ENCODE results near the gene ZCCHC2. TPM values are rescaled to one million over a fixed set of nuclear protein-coding genes. Genes with fewer than 3 reads are reported as not detected.

Gene ZCCHC2
- total and polyA plus RNA-seq, 5 donors from 2014 or later = 1.7 to 82.5 (median 2.1) TPM

- Histone ChIP-seq H3K27me3 (ENCODE audit: control insufficient read depth, insufficient read depth, low read length) (no peaks in the 10 kb centered on the region), H3K36me3 (ENCODE audit: control insufficient read depth, insufficient read depth, low read length) (no peaks in the 10 kb centered on the region), H3K27ac (ENCODE audit: insufficient read depth, low read length, poor library complexity, severe bottlenecking) (peak overlapping the region; percentile 87), H3K4me3 (ENCODE audit: low read depth, low read length) (peak overlapping the region; percentile 82), H3K4me1 (ENCODE audit: control insufficient read depth, insufficient read depth, low read length, poor library complexity, severe bottlenecking) (peaks cover 22% of the 10 kb centered on the region), H3K9me3 (ENCODE audit: control insufficient read depth in 2 of 2, low read length in 2 of 2) (no peaks in the 10 kb centered on the region)
- ATAC-seq (ENCODE audit: low read depth in 2 of 2) (no peak), DNase-seq (no peak)
- Mint-ChIP-seq H3K27ac (peak overlapping the region; percentile 69 to 90 (median 90)), H3K9me3 (peaks cover 0 to 1% (median 0%) of the 10 kb centered on the region in 7 donors), H3K27me3 (peaks cover 16% of the 10 kb centered on the region), H3K4me1 (peaks cover 7 to 37% (median 27%) of the 10 kb centered on the region in 4 donors), H3K36me3 (peaks cover 4% of the 10 kb centered on the region), H3K4me3 (peak overlapping the region; percentile 90 to 93 (median 91))
These were observed 684 bp upstream of the ZCCHC2 start for GRCh38 chr18:62522178-62522503.

GRCh38 chr18:62523255-62523588, 397 bp downstream of the ZCCHC2 start:
- Mint-ChIP-seq H3K36me3 (peaks cover 4% of the 10 kb centered on the region), H3K27me3 (peaks cover 7% of the 10 kb centered on the region), H3K9me3 (peaks cover 0 to 1% (median 0%) of the 10 kb centered on the region in 7 donors), H3K4me1 (peaks cover 14 to 48% (median 34%) of the 10 kb centered on the region in 4 donors), H3K27ac (no peak overlapping the region), H3K4me3 (peak overlapping the region in 2 of 4 donors; percentile 59 to 98)
- DNase-seq (no peak), ATAC-seq (ENCODE audit: low read depth in 2 of 2) (no peak)
- no peaks in the 10 kb centered on the region for H3K36me3 ChIP-seq (ENCODE audit: control insufficient read depth, insufficient read depth, low read length)
- H3K9me3 ChIP-seq (ENCODE audit: control insufficient read depth in 2 of 2, low read length in 2 of 2) = no peaks in the 10 kb centered on the region
- no peak overlapping the region for H3K4me3 ChIP-seq (ENCODE audit: low read depth, low read length)
- H3K27ac ChIP-seq (ENCODE audit: insufficient read depth, low read length, poor library complexity, severe bottlenecking) = peak overlapping the region; percentile 87
- H3K27me3 ChIP-seq (ENCODE audit: control insufficient read depth, insufficient read depth, low read length) = no peaks in the 10 kb centered on the region
- peaks cover 32% of the 10 kb centered on the region for H3K4me1 ChIP-seq (ENCODE audit: control insufficient read depth, insufficient read depth, low read length, poor library complexity, severe bottlenecking)

- Histone ChIP-seq H3K27me3 (ENCODE audit: control insufficient read depth, insufficient read depth, low read length) (no peaks in the 10 kb centered on the region), H3K36me3 (ENCODE audit: control insufficient read depth, insufficient read depth, low read length) (no peaks in the 10 kb centered on the region), H3K27ac (ENCODE audit: insufficient read depth, low read length, poor library complexity, severe bottlenecking) (peak overlapping the region; percentile 85), H3K9me3 (ENCODE audit: control insufficient read depth in 2 of 2, low read length in 2 of 2) (no peaks in the 10 kb centered on the region), H3K4me3 (ENCODE audit: low read depth, low read length) (no peak overlapping the region), H3K4me1 (ENCODE audit: control insufficient read depth, insufficient read depth, low read length, poor library complexity, severe bottlenecking) (peaks cover 32% of the 10 kb centered on the region)
- Mint-ChIP-seq H3K27ac (peak overlapping the region in 2 of 3 donors; percentile 26 to 76), H3K27me3 (peaks cover 6% of the 10 kb centered on the region), H3K4me3 (peak overlapping the region; percentile 92 to 98 (median 98)), H3K9me3 (peaks cover 0 to 1% (median 0%) of the 10 kb centered on the region in 7 donors), H3K36me3 (no peaks in the 10 kb centered on the region), H3K4me1 (peaks cover 14 to 53% (median 35%) of the 10 kb centered on the region in 4 donors)
- ATAC-seq (ENCODE audit: low read depth in 2 of 2) (peak in 1 of 2 donors; percentile 4), DNase-seq (peak; percentile 42 to 65 (median 59))
These were observed 1.0 kb downstream of the ZCCHC2 start for GRCh38 chr18:62523631-62524439.

GRCh38 chr18:62524440-62525200, 1.8 kb downstream of the ZCCHC2 start:
- Mint-ChIP-seq H3K9me3 (no peaks in the 10 kb centered on the region), H3K27me3 (peaks cover 6% of the 10 kb centered on the region), H3K4me1 (peaks cover 20 to 60% (median 41%) of the 10 kb centered on the region in 4 donors), H3K27ac (peak overlapping the region; percentile 93 to 98 (median 97)), H3K4me3 (peak overlapping the region; percentile 92 to 98 (median 98)), H3K36me3 (no peaks in the 10 kb centered on the region)
- no peaks in the 10 kb centered on the region for H3K27me3 ChIP-seq (ENCODE audit: control insufficient read depth, insufficient read depth, low read length)
- peak overlapping the region; percentile 85 for H3K27ac ChIP-seq (ENCODE audit: insufficient read depth, low read length, poor library complexity, severe bottlenecking)
- peak; percentile 4 to 10 for ATAC-seq (ENCODE audit: low read depth in 2 of 2)
- H3K4me3 ChIP-seq (ENCODE audit: low read depth, low read length) = peak overlapping the region; percentile 97
- no peaks in the 10 kb centered on the region for H3K9me3 ChIP-seq (ENCODE audit: control insufficient read depth in 2 of 2, low read length in 2 of 2)
- DNase-seq = peak; percentile 52 to 70 (median 66)
- no peaks in the 10 kb centered on the region for H3K36me3 ChIP-seq (ENCODE audit: control insufficient read depth, insufficient read depth, low read length)
- H3K4me1 ChIP-seq (ENCODE audit: control insufficient read depth, insufficient read depth, low read length, poor library complexity, severe bottlenecking) = peaks cover 38% of the 10 kb centered on the region

GRCh38 chr18:62525608-62526007, 2.8 kb downstream of the ZCCHC2 start:
- Histone ChIP-seq H3K27me3 (ENCODE audit: control insufficient read depth, insufficient read depth, low read length) (no peaks in the 10 kb centered on the region), H3K4me3 (ENCODE audit: low read depth, low read length) (peak overlapping the region; percentile 97), H3K27ac (ENCODE audit: insufficient read depth, low read length, poor library complexity, severe bottlenecking) (peak overlapping the region; percentile 85), H3K4me1 (ENCODE audit: control insufficient read depth, insufficient read depth, low read length, poor library complexity, severe bottlenecking) (peaks cover 48% of the 10 kb centered on the region), H3K36me3 (ENCODE audit: control insufficient read depth, insufficient read depth, low read length) (no peaks in the 10 kb centered on the region), H3K9me3 (ENCODE audit: control insufficient read depth in 2 of 2, low read length in 2 of 2) (no peaks in the 10 kb centered on the region)
- Mint-ChIP-seq H3K27ac (peak overlapping the region; percentile 93 to 98 (median 97)), H3K27me3 (no peaks in the 10 kb centered on the region), H3K4me1 (peaks cover 27 to 64% (median 45%) of the 10 kb centered on the region in 4 donors), H3K4me3 (peak overlapping the region; percentile 92 to 98 (median 98)), H3K36me3 (no peaks in the 10 kb centered on the region), H3K9me3 (no peaks in the 10 kb centered on the region)
- ATAC-seq (ENCODE audit: low read depth in 2 of 2) (no peak), DNase-seq (peak in 1 of 3 donors; percentile 37)

GRCh38 chr18:62526098-62527025, 3.5 kb downstream of the ZCCHC2 start:
- H3K27me3 Mint-ChIP-seq = no peaks in the 10 kb centered on the region

GRCh38 chr18:62529597-62529996, 6.8 kb downstream of the ZCCHC2 start:
- peak overlapping the region; percentile 2 to 84 (median 76) for H3K4me3 Mint-ChIP-seq
- H3K9me3 Mint-ChIP-seq = no peaks in the 10 kb centered on the region
- DNase-seq (no peak), ATAC-seq (ENCODE audit: low read depth in 2 of 2) (no peak)
- Histone ChIP-seq H3K36me3 (ENCODE audit: control insufficient read depth, insufficient read depth, low read length) (no peaks in the 10 kb centered on the region), H3K4me3 (ENCODE audit: low read depth, low read length) (peak overlapping the region; percentile 2), H3K4me1 (ENCODE audit: control insufficient read depth, insufficient read depth, low read length, poor library complexity, severe bottlenecking) (peaks cover 62% of the 10 kb centered on the region), H3K9me3 (ENCODE audit: control insufficient read depth in 2 of 2, low read length in 2 of 2) (no peaks in the 10 kb centered on the region), H3K27me3 (ENCODE audit: control insufficient read depth, insufficient read depth, low read length) (no peaks in the 10 kb centered on the region), H3K27ac (ENCODE audit: insufficient read depth, low read length, poor library complexity, severe bottlenecking) (no peak overlapping the region)
- no peaks in the 10 kb centered on the region for H3K27me3 Mint-ChIP-seq
- H3K27ac Mint-ChIP-seq = no peak overlapping the region
- peaks cover 37 to 85% (median 55%) of the 10 kb centered on the region in 4 donors for H3K4me1 Mint-ChIP-seq
- H3K36me3 Mint-ChIP-seq = peaks cover 4% of the 10 kb centered on the region

More at GRCh38 chr18:62526098-62527025, 3.5 kb downstream of the ZCCHC2 start:
- ATAC-seq (ENCODE audit: low read depth in 2 of 2) (peak in 1 of 2 donors; percentile 4), DNase-seq (peak; percentile 64 to 80 (median 71))
- Mint-ChIP-seq H3K9me3 (no peaks in the 10 kb centered on the region), H3K4me3 (peak overlapping the region; percentile 92 to 98 (median 98)), H3K36me3 (no peaks in the 10 kb centered on the region), H3K4me1 (peaks cover 27 to 64% (median 43%) of the 10 kb centered on the region in 4 donors), H3K27ac (peak overlapping the region; percentile 93 to 98 (median 97))
- Histone ChIP-seq H3K27ac (ENCODE audit: insufficient read depth, low read length, poor library complexity, severe bottlenecking) (peak overlapping the region; percentile 85), H3K9me3 (ENCODE audit: control insufficient read depth in 2 of 2, low read length in 2 of 2) (no peaks in the 10 kb centered on the region), H3K27me3 (ENCODE audit: control insufficient read depth, insufficient read depth, low read length) (no peaks in the 10 kb centered on the region), H3K4me3 (ENCODE audit: low read depth, low read length) (peak overlapping the region; percentile 97), H3K4me1 (ENCODE audit: control insufficient read depth, insufficient read depth, low read length, poor library complexity, severe bottlenecking) (peaks cover 56% of the 10 kb centered on the region), H3K36me3 (ENCODE audit: control insufficient read depth, insufficient read depth, low read length) (no peaks in the 10 kb centered on the region)

Data from CD4-positive, CD25-positive, alpha-beta regulatory T cell (primary cell).